B cell (primary cell): ENCODE results near the gene GANC. TPM values are rescaled to one million over a fixed set of nuclear protein-coding genes. Genes with fewer than 3 reads are reported as not detected.

Experiments
- ATAC-seq: fragments of 200-7000 bp; cut with Tn5 transposase; one replicate; pipeline ENCODE4 v1.10.0; 2021; ENCODE audit warnings: low read depth, mild to moderate bottlenecking, moderate number of reproducible peaks, moderate library complexity
- CTCF ChIA-PET: fragments of 350-600 bp; sonication (Branson Sonifier 250); formaldehyde crosslinking; loops from one replicate; lab custom pipeline; 2021; ENCODE audit warnings: antibody characterized with exemption, inconsistent platforms; lab: Charles Lee
- POLR2A ChIA-PET: fragments of 350-600 bp; sonication (Branson Sonifier 250); formaldehyde crosslinking; loops from one replicate; lab custom pipeline; 2021; ENCODE audit warnings: antibody characterized with exemption; lab: Charles Lee
- DNase-seq: peaks from one replicate; pipeline ENCODE4 v3.0.0; 2013
- H2AFZ ChIP-seq: 2 replicates; pipeline ENCODE4 v1.6.1; 2012; ENCODE audit warnings: mild to moderate bottlenecking, low read depth, low read length; ENCODE audit not compliant: insufficient read depth, poor library complexity, severe bottlenecking
- H3K27ac ChIP-seq, 2 donors: 1 replicate in 1 of 2; 2 replicates in 1 of 2; pipeline ENCODE4 v1.5.1; 2012 to 2013; ENCODE audit warnings: low read length in 2 of 2, mild to moderate bottlenecking in 2 of 2, moderate library complexity in 1 of 2
- H3K27me3 ChIP-seq, 4 experiments: fragments of 200-600 bp in 1 of 4; sonication (generic) in 1 of 4; replicated peaks in 1 of 4; 1 replicate in 2 of 4; 2 replicates in 2 of 4; pipeline versions ENCODE4 v1.6.1 to v1.7.0; 2013 to 2016; ENCODE audit warnings: low read length in 3 of 4, mild to moderate bottlenecking in 2 of 4, mixed read lengths in 1 of 4, moderate library complexity in 1 of 4; ENCODE audit not compliant: insufficient read depth in 4 of 4, control insufficient read depth in 3 of 4; ENCODE audit errors: control extremely low read depth in 1 of 4
- H3K36me3 ChIP-seq, 2 experiments: replicated peaks in 1 of 2; 1 replicate in 1 of 2; 2 replicates in 1 of 2; pipeline versions ENCODE4 v1.6.1 to v1.7.1; 2013; ENCODE audit warnings: low read length in 1 of 2; ENCODE audit not compliant: insufficient read depth in 2 of 2, control insufficient read depth in 1 of 2; ENCODE audit errors: control extremely low read depth in 1 of 2, extremely low read depth in 1 of 2
- H3K4me1 ChIP-seq, 2 donors: fragments of 200-600 bp in 1 of 2; sonication (generic) in 1 of 2; 1 replicate in 1 of 2; 2 replicates in 1 of 2; pipeline versions ENCODE4 v1.5.1 to v1.6.1; 2013 to 2017; ENCODE audit warnings: low read length in 2 of 2; ENCODE audit not compliant: control insufficient read depth in 2 of 2, insufficient read depth in 2 of 2
- H3K4me2 ChIP-seq: replicated peaks from 2 replicates; pipeline ENCODE3; 2012; ENCODE audit warnings: mild to moderate bottlenecking, low read depth, low read length; ENCODE audit not compliant: poor library complexity, severe bottlenecking
- H3K4me3 ChIP-seq, 5 experiments: fragments of 200-600 bp in 1 of 5; sonication (generic) in 1 of 5; 1 replicate in 3 of 5; 2 replicates in 2 of 5; pipeline versions ENCODE4 v1.5.1 to v1.7.0; 2011 to 2016; ENCODE audit warnings: low read length in 4 of 5, mild to moderate bottlenecking in 4 of 5, low read depth in 2 of 5, control low read depth in 1 of 5, moderate library complexity in 1 of 5; ENCODE audit not compliant: insufficient read depth in 1 of 5; ENCODE audit errors: control extremely low read depth in 1 of 5, extremely low read depth in 1 of 5
- H3K79me2 ChIP-seq: fragments of 200-600 bp; sonication (generic); one replicate; pipeline ENCODE4 v1.6.0; 2016; ENCODE audit warnings: low read length; ENCODE audit not compliant: control insufficient read depth, insufficient read depth
- H3K9ac ChIP-seq: fragments of 200-600 bp; sonication (generic); 2 replicates; pipeline ENCODE4 v1.6.1; 2017; ENCODE audit warnings: mild to moderate bottlenecking, low read length, moderate library complexity
- H3K9me3 ChIP-seq, 3 donors: one replicate each; pipeline versions ENCODE4 v1.6.1 to v1.7.1; 2013; ENCODE audit warnings: low read length in 2 of 3; ENCODE audit not compliant: control insufficient read depth in 2 of 3, insufficient read depth in 1 of 3; ENCODE audit errors: control extremely low read depth in 1 of 3
- H4K20me1 ChIP-seq: 2 replicates; pipeline ENCODE4 v1.6.0; 2012; ENCODE audit warnings: mild to moderate bottlenecking, low read length; ENCODE audit not compliant: insufficient read depth, control insufficient read depth, poor library complexity, severe bottlenecking
- H3K27ac Mint-ChIP-seq: one replicate; pipeline ENCODE4 v1.8.0; 2021; ENCODE audit warnings: mixed read lengths
- H3K27me3 Mint-ChIP-seq: one replicate; pipeline ENCODE4 v1.8.0; 2021; ENCODE audit warnings: mixed read lengths
- H3K4me1 Mint-ChIP-seq: one replicate; pipeline ENCODE4 v1.8.0; 2021; ENCODE audit warnings: mixed read lengths
- H3K4me3 Mint-ChIP-seq: one replicate; pipeline ENCODE4 v1.8.0; 2021; ENCODE audit warnings: mixed read lengths
- H3K9me3 Mint-ChIP-seq: one replicate; pipeline ENCODE4 v1.8.0; 2022; ENCODE audit warnings: mixed read lengths; ENCODE audit not compliant: insufficient read depth
- EZH2 ChIP-seq: IDR thresholded peaks from 2 replicates; pipeline ENCODE4 v1.6.1; 2012; ENCODE audit warnings: borderline replicate concordance, low read depth, mild to moderate bottlenecking, moderate library complexity, low read length; ENCODE audit not compliant: insufficient read depth, poor library complexity, severe bottlenecking
- WGBS: methylation state at CpG from one replicate; pipeline ENCODE4 v1.1.5; 2013; ENCODE audit warnings: missing lambda C conversion rate; ENCODE audit not compliant: insufficient coverage; 5-methylcytosine and 5-hydroxymethylcytosine counted together
- intact Hi-C: fragments of 100-400 bp; cut with micrococcal nuclease; formaldehyde crosslinking; loops from one replicate; pipeline ENCODE4 v1.10.0; 2022
- polyA plus RNA-seq: library from polyadenylated mRNA; depleted of rRNA; stranded (reverse); fragments of >200 nt; gene quantifications from 2 replicates; pipeline ENCODE4 v1.2.3, GENCODE V29; 2012
- total RNA-seq, 2 donors: library from RNA; stranded (reverse); fragments of 120-200 nt in 1 of 2; gene quantifications; 1 replicate in 1 of 2; 2 replicates in 1 of 2; pipeline versions ENCODE4 v1.2.3 to v1.2.4, GENCODE V29; 2013 to 2022
- TF ChIP-seq, protein P1 (sequence below): fragments of 200-600 bp; IDR thresholded peaks from one replicate; pipeline ENCODE4 v1.8.0; 2022; ENCODE audit warnings: antibody characterized with exemption, mild to moderate bottlenecking

The GANC gene
- total and polyA plus RNA-seq, 2 donors (not counting 1 experiment from before 2014, with no cell fraction given) = 43.5 to 122 TPM

DNA sequence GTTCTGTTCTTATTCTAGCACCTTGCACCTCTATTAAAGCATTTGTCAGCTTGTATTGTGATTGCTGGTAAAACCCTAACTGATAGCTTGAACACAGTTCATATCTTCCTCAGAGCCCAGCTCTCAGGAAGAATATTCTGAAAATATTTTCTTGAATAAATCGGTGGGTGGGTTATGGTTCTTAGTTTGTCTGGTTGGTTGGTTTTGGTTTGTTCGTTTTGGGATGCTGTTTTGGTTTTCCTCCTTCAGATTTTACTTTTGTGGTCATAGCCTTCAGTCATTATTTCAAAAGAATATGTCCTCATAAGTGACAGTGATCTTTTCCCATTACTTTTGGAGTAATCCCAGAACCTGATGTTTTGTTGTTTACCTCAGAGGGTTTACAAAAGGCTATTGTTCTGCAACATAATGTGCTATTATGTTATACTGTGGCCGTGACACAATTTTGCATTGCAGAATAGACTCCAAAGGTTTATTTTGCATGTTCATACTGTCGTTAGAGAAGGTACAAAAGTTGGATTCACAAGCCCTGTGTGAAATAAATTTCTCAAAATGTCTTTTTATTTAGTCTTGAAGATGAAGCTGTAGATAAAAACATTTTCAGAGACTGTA, 2.9 kb downstream of the GANC start:
- H3K27ac ChIP-seq = peak overlapping the region; percentile 87 to 88
- peak overlapping the region; percentile 79 for H3K4me2 ChIP-seq
- TF ChIP-seq, protein P1, sequence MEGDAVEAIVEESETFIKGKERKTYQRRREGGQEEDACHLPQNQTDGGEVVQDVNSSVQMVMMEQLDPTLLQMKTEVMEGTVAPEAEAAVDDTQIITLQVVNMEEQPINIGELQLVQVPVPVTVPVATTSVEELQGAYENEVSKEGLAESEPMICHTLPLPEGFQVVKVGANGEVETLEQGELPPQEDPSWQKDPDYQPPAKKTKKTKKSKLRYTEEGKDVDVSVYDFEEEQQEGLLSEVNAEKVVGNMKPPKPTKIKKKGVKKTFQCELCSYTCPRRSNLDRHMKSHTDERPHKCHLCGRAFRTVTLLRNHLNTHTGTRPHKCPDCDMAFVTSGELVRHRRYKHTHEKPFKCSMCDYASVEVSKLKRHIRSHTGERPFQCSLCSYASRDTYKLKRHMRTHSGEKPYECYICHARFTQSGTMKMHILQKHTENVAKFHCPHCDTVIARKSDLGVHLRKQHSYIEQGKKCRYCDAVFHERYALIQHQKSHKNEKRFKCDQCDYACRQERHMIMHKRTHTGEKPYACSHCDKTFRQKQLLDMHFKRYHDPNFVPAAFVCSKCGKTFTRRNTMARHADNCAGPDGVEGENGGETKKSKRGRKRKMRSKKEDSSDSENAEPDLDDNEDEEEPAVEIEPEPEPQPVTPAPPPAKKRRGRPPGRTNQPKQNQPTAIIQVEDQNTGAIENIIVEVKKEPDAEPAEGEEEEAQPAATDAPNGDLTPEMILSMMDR = no peak
- TF ChIP-seq EZH2 = no peak
- Mint-ChIP-seq H3K4me3 (peak overlapping the region; percentile 90), H3K27me3 (no peaks in the 10 kb centered on the region), H3K27ac (peak overlapping the region; percentile 70), H3K9me3 (no peaks in the 10 kb centered on the region), H3K4me1 (peaks cover 47% of the 10 kb centered on the region)
- peak overlapping the region; percentile 35 for H2AFZ ChIP-seq
- H3K36me3 ChIP-seq = peaks cover 0 to 42% of the 10 kb centered on the region in 2 experiments
- H3K4me3 ChIP-seq = peak overlapping the region in 4 of 5 experiments; percentile 16 to 100 (median 88)
- POLR2A ChIA-PET = no interaction called here
- H3K9ac ChIP-seq = peak overlapping the region; percentile 79
- peaks cover 62% of the 10 kb centered on the region for H3K79me2 ChIP-seq
- CTCF ChIA-PET = no interaction called here
- no peaks in the 10 kb centered on the region for H3K27me3 ChIP-seq
- no peak for DNase-seq
- 50% methylated on average over 1 of the region's 4 CpGs for WGBS
- intact Hi-C loops = loop anchor here (2.0 to 10.0 kb wide), 3 partner anchors 219 to 645 kb away; partner anchors contain the start of genes SNAP23, STARD9, TTBK2 and ZNF106
- H3K9me3 ChIP-seq = no peaks in the 10 kb centered on the region
- peaks cover 26 to 28% of the 10 kb centered on the region in 2 donors for H3K4me1 ChIP-seq
- H4K20me1 ChIP-seq = no peaks in the 10 kb centered on the region
- ATAC-seq = no peak

DNA sequence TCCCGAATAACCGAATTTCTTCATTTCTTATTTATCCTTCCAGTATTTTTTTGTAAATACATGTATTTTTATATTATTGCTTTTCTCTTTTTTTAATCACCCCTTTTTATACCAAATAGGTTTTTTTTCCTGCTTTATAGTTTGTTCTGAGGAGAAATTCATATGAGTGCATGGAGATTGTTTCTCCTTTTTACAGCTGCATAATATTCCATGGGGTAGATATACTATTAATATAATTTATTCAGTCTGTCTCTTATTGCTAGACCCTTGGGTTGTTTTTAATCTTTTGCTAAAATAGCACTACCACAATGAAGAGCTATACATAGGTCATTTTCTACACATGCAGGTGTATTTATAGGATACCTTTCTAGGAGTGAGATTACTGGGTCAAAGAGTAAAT, 3.8 kb downstream of the GANC start:
- H3K27me3 ChIP-seq = no peaks in the 10 kb centered on the region
- Mint-ChIP-seq H3K27me3 (no peaks in the 10 kb centered on the region), H3K4me3 (no peak overlapping the region), H3K9me3 (no peaks in the 10 kb centered on the region), H3K4me1 (peaks cover 40% of the 10 kb centered on the region), H3K27ac (no peak overlapping the region)
- H2AFZ ChIP-seq = no peak overlapping the region
- peaks cover 55% of the 10 kb centered on the region for H3K79me2 ChIP-seq
- H3K4me2 ChIP-seq = no peak overlapping the region
- DNase-seq (no peak), ATAC-seq (no peak)
- intact Hi-C loops = loop anchor here (10.0 kb wide), 2 partner anchors 218 to 298 kb away; partner anchors contain the start of genes SNAP23, STARD9 and ZNF106
- peaks cover 0 to 43% of the 10 kb centered on the region in 2 experiments for H3K36me3 ChIP-seq
- no peak for TF ChIP-seq EZH2
- TF ChIP-seq, protein P1 = no peak
- no peaks in the 10 kb centered on the region for H3K9me3 ChIP-seq
- CTCF ChIA-PET = interaction anchor here (0.5 kb wide), 1 partner anchor 1088 kb away, joined by 3 read pairs; no protein-coding TSS in a partner anchor
- no peaks in the 10 kb centered on the region for H4K20me1 ChIP-seq
- H3K27ac ChIP-seq = no peak overlapping the region
- POLR2A ChIA-PET = no interaction called here
- no CpG with 5 or more reads among the region's 2 CpGs for WGBS
- peaks cover 26 to 28% of the 10 kb centered on the region in 2 donors for H3K4me1 ChIP-seq
- no peak overlapping the region for H3K9ac ChIP-seq
- no peak overlapping the region for H3K4me3 ChIP-seq
